Liver (tissue), 9 donors: Measurements from ENCODE around the gene SLC6A12. TPM values are rescaled to one million over a fixed set of nuclear protein-coding genes. Genes with fewer than 3 reads are reported as not detected.

ENCODE experiments used
- DNase-seq: peaks from one replicate; pipeline ENCODE4 v3.0.0-alpha.2; 2017; ENCODE audit warnings: low spot score
- H3K27ac ChIP-seq, 2 donors: one replicate each; pipeline ENCODE4 v1.7.0; 2013; ENCODE audit warnings: inconsistent platforms in 2 of 2, low read length in 2 of 2, control low read depth in 1 of 2, low read depth in 1 of 2, mild to moderate bottlenecking in 1 of 2
- H3K27me3 ChIP-seq, 4 donors: one replicate each; pipeline versions ENCODE4 v1.6.1 to v1.7.0; 2013; ENCODE audit warnings: low read length in 3 of 4, inconsistent platforms in 1 of 4, mild to moderate bottlenecking in 1 of 4, moderate library complexity in 1 of 4; ENCODE audit not compliant: control insufficient read depth in 4 of 4, insufficient read depth in 4 of 4
- H3K36me3 ChIP-seq, 4 donors: one replicate each; pipeline versions ENCODE4 v1.6.1 to v1.7.0; 2013; ENCODE audit warnings: low read length in 3 of 4, mild to moderate bottlenecking in 3 of 4, low read depth in 1 of 4, moderate library complexity in 1 of 4; ENCODE audit not compliant: control insufficient read depth in 4 of 4, insufficient read depth in 3 of 4
- H3K4me1 ChIP-seq, 4 donors: one replicate each; pipeline versions ENCODE4 v1.6.1 to v1.7.0; 2013; ENCODE audit warnings: low read length in 3 of 4, mild to moderate bottlenecking in 3 of 4, moderate library complexity in 1 of 4; ENCODE audit not compliant: control insufficient read depth in 4 of 4, insufficient read depth in 4 of 4
- H3K4me3 ChIP-seq, 3 donors: one replicate each; pipeline versions ENCODE4 v1.6.1 to v1.7.0; 2013; ENCODE audit warnings: low read length in 3 of 3, control low read depth in 1 of 3, low read depth in 1 of 3, mild to moderate bottlenecking in 1 of 3
- H3K9ac ChIP-seq, 2 donors: one replicate each; pipeline ENCODE4 v1.7.0; 2013; ENCODE audit warnings: low read length in 2 of 2, mild to moderate bottlenecking in 2 of 2, moderate library complexity in 2 of 2, control low read depth in 1 of 2, low read depth in 1 of 2
- H3K9me3 ChIP-seq, 4 donors: one replicate each; pipeline versions ENCODE4 v1.6.1 to v1.7.0; 2013; ENCODE audit warnings: low read length in 3 of 4; ENCODE audit not compliant: control insufficient read depth in 4 of 4
- ATF3 ChIP-seq: IDR thresholded peaks from 2 replicates; pipeline ENCODE4 v1.6.1; 2016; ENCODE audit warnings: antibody characterized with exemption
- CTCF ChIP-seq: fragments of 150-350 bp; IDR thresholded peaks from 2 replicates; pipeline ENCODE4 v1.5.1; 2017; ENCODE audit warnings: improper control_type of control experiment, low read depth, low read length; ENCODE audit not compliant: missing input control
- EGR1 ChIP-seq, 2 donors: IDR thresholded peaks; 2 replicates each; pipeline ENCODE4 v1.6.1; 2016 to 2018; ENCODE audit warnings: antibody characterized with exemption in 2 of 2, low read depth in 2 of 2
- FOXA2 ChIP-seq: IDR thresholded peaks from 2 replicates; pipeline ENCODE4 v1.6.1; 2016; ENCODE audit warnings: antibody characterized with exemption
- GABPA ChIP-seq, 2 donors: IDR thresholded peaks in 1 of 2; conservative IDR thresholded peaks in 1 of 2; 2 replicates each; pipeline ENCODE4 v1.6.1; 2016; ENCODE audit warnings: antibody characterized with exemption in 2 of 2, mild to moderate bottlenecking in 1 of 2, moderate library complexity in 1 of 2
- HNF4A ChIP-seq, 2 donors: conservative IDR thresholded peaks; 2 replicates each; pipeline ENCODE4 v1.6.1; 2016; ENCODE audit warnings: antibody characterized with exemption in 2 of 2, mild to moderate bottlenecking in 2 of 2
- HNF4G ChIP-seq: IDR thresholded peaks from 2 replicates; pipeline ENCODE4 v1.6.1; 2016; ENCODE audit warnings: antibody characterized with exemption
- MAX ChIP-seq: IDR thresholded peaks from 2 replicates; pipeline ENCODE4 v1.6.1; 2016; ENCODE audit warnings: antibody characterized with exemption
- NR2F2 ChIP-seq: IDR thresholded peaks from 2 replicates; pipeline ENCODE4 v1.6.1; 2016; ENCODE audit warnings: antibody characterized with exemption
- RAD21 ChIP-seq, 2 donors: IDR thresholded peaks; 2 replicates each; pipeline ENCODE4 v1.6.1; 2016; ENCODE audit warnings: antibody characterized with exemption in 2 of 2, mild to moderate bottlenecking in 2 of 2
- REST ChIP-seq: IDR thresholded peaks from 2 replicates; pipeline ENCODE4 v1.6.1; 2016; ENCODE audit warnings: antibody characterized with exemption, mild to moderate bottlenecking
- RXRA ChIP-seq, 2 donors: IDR thresholded peaks; 2 replicates each; pipeline ENCODE4 v1.6.1; 2017 to 2018; ENCODE audit warnings: antibody characterized with exemption in 2 of 2, mild to moderate bottlenecking in 1 of 2
- SP1 ChIP-seq: IDR thresholded peaks from 2 replicates; pipeline ENCODE4 v1.6.1; 2018; ENCODE audit warnings: antibody characterized with exemption, mild to moderate bottlenecking
- ZBTB33 ChIP-seq: IDR thresholded peaks from 2 replicates; pipeline ENCODE4 v1.6.1; 2016; ENCODE audit warnings: antibody characterized with exemption
- WGBS: extraction: QIAGEN DNeasy Blood & Tissue Kit; methylation state at CpG from one replicate; pipeline ENCODE4 v1.1.7; 2013; 5-methylcytosine and 5-hydroxymethylcytosine counted together
- polyA plus RNA-seq, 2 donors: library from polyadenylated mRNA; stranded (reverse) in 1 of 2; unstranded in 1 of 2; fragments of 200-250 nt in 1 of 2; fragments of >200 nt in 1 of 2; fragmentation: Nextera tagmentation in 1 of 2; extraction: Ambion mirVana in 1 of 2; gene quantifications; one replicate each; pipeline versions ENCODE4 v1.2.1 to v1.2.3, GENCODE V29; 2013 to 2015
- total RNA-seq, 2 donors: library from RNA; depleted of rRNA; stranded (reverse); fragments of >200 nt; gene quantifications; one replicate each; pipeline ENCODE4 v1.2.3, GENCODE V29; 2014
- donor health status: healthy.
- donor health status: healthy.
- donor health status: healthy.
- donor health status: healthy.
- donor health status: healthy.

The SLC6A12 gene
- total and polyA plus RNA-seq, 4 donors = 18.2 to 30.3 (median 23.2) TPM

GRCh38 chr12:237026-237815 is 23.3 kb upstream of the SLC6A12 start (continued):
- TF ChIP-seq MAX (peak; percentile 50), SP1 (peak; percentile 92), NR2F2 (no peak), RXRA (IDR thresholded peaks at IDR 0.05) (peak; percentile 86), GABPA (IDR thresholded peaks at IDR 0.05 in 1 of 2, conservative IDR thresholded peaks at IDR 0.05 in 1 of 2) (peak in 1 of 2 donors; percentile 54), RAD21 (IDR thresholded peaks at IDR 0.05) (peak; percentile 46 to 60), CTCF (no peak), EGR1 (IDR thresholded peaks at IDR 0.05; ENCODE audit: low read depth in 2 of 2) (peak in 1 of 2 donors; percentile 12), FOXA2 (no peak)

GRCh38 chr12:236445-236844 is 22.5 kb upstream of the SLC6A12 start:
- peak overlapping the region; percentile 8 to 54 for H3K9ac ChIP-seq
- no peaks in the 10 kb centered on the region for H3K27me3 ChIP-seq
- H3K9me3 ChIP-seq = no peaks in the 10 kb centered on the region
- peaks cover 0 to 40% (median 32%) of the 10 kb centered on the region in 4 donors for H3K4me1 ChIP-seq
- H3K36me3 ChIP-seq = peaks cover 0 to 2% (median 0%) of the 10 kb centered on the region in 4 donors
- peak overlapping the region; percentile 62 to 84 for H3K27ac ChIP-seq
- WGBS = 32% methylated on average over 3 of the region's 3 CpGs
- H3K4me3 ChIP-seq = peak overlapping the region; percentile 49 to 55 (median 53)
- TF ChIP-seq HNF4G (no peak), FOXA2 (no peak), CTCF (no peak), REST (no peak), ZBTB33 (no peak), EGR1 (IDR thresholded peaks at IDR 0.05; ENCODE audit: low read depth in 2 of 2) (no peak), ATF3 (no peak), HNF4A (conservative IDR thresholded peaks at IDR 0.05) (no peak), SP1 (no peak)
- peak; percentile 23 for DNase-seq
